ENCODE measurements around the gene OSER1.

Gene OSER1

DNA sequence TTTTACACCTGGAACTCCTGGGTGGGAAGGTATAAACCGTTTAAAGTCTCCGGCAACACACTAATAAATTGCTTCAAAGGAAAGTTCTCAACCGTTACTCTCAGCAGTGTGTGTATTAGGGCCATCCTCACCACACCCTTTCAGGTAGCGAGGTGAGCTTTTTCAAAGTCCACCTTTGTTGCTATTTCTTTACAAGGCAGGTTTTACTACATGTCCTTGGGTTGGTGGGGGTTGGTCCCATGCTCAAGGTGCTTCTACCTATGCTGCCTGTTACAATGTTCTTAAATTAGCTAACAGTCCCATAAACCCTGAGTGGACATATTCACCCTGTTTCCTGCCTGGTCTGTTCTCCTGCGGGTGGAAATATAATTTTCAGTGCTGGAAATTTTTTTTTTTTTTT lies 13.2 kb upstream of the OSER1 start:
- no peak for DNase-seq

DNA sequence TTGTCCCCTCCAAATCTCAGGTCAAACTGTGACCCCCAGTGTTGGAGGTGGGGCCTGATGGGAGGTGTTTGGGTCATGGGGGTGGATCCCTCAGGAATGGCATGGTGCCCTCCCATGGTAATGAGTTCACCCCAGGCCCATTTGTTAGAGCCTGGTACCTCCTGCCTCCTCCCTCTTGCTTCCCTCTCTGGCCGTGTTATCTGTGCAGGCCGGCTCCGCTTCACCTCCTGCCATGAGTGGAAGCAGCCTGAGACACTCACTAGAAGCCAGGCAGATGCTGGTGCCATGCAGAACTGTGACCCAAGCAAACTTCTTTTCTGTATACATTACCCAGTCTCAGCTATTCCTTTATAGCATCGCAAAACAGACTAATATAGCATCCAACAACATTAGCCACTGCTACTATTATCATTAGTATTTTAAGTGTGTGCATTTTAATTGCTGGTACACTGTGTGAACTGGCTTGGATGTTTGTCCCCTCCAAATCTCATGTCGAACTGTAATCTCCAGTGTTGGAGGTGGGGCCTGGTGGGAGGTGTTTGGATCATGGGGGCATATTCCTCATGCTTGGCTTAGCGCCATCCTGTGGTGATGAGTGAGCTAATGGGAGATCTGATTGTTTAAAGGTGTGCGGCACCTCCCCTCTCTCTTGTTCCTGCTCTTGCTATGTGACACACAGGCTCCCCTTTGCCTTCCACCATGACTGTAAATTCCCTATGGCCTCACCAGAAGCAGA lies 12.2 kb upstream of the OSER1 start:
- DNase-seq, result no peak

DNA sequence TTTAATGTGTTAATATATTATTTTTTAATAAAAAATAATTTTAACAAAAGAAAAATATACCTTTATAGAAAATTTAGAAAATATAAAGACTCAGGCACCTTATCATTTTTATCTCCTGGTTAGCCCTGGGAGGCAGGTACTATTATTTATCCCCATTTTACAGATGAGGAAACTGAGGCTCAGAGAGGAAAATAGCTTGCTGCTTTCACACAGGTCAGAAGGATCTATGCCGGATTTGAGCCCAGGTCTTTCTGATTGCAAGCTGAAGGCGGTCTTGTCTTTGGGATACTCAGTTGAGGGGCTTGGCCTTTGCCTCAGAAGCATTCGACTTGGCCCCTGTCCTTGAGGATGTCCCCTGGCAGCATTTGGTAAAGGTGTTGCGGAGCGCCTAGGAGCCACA lies 11.5 kb upstream of the OSER1 start:
- no peak for DNase-seq

DNA sequence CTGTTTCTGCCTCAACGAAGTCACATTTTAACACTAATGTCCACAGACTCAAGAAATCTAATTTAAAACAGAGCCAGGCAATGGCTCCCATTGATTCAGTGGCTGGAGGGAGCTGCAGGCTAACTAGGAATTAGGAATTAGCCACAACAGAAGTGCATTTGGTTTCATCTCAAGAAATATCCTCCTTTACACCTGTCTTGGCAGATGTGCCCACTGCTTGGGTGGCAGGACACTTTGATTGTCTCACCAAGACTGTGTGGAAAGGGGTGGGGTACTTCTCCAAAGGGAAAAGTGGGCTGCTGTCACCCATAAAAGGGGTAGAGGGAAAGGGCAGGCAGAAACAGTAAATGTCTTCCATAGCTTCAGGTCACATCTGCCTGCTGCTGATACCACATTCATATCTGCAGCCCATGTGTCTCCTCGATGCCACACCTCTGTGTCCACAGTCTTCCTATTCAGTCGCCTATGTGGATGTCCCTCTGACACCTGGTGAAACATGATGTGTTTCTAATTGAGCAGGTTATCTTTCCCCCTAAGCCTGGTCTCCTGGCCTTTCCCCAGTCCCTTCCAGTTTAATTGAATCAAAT lies 10.9 kb upstream of the OSER1 start:
- no peak for DNase-seq

DNA sequence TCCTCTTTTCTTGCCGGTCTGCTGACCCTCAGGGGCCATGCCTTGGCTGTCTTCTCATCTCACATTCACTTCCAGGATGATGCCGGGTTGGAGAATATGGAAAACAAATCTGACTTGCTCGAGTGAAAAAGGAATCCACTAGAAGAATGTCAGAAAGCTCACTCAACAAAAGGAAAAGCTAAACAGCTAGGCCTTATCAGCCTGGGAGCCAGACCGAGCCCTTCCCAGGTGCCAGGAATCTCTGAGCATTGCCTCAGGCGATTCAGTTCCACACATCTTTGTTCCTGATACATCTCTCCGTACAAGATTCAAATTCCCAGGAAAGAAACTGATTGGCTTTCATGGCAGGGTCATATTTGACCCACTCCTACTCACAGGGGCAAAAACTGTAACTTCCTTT lies 9.2 kb upstream of the OSER1 start:
- DNase-seq, result no peak

DNA sequence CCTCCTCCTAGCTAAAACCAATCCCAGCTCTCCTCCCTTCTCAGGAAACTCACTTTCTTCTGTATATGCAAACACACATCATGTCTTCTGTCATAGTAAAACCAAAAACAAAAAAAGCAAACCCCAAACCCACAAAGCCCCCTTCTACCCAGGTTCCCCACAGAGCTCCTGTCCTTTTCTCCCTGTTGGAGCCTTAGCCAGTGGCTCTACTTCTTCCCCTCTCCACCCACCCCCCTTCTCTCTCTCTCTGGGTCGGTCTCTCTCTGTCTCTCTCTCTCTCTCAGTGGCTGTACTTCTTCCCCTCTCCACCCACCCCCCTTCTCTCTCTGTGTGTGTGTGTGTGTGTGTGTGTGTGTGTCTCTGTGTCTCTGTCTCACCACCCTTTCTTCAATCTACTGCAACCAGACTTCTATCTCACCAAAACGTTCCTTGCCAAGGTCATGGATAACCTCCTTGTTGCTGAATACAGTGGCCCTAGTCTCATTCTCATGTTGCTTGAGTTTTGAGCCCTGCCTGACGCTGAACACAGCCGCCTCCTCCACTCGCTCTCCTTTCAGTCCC lies 8.7 kb upstream of the OSER1 start:
- DNase-seq, result no peak

DNA sequence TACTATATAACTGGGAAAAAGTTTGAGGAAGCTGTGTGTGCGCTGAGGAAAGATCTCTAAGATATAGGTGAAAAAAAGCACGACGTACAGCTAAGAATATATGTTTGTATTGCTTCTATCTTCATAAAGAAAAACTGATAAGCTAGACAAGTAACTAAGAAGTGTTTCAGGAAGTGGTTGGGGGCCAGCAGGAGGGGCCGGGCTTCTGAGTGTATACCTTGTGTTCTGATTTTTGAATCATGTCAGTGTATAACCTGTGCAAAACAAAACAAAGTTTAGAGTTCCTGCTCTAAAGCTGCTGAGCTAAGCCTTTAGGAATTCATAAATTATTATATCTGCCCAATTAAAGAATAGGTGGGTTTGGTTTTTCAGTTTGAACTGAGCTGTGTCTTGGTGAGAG lies 7.9 kb upstream of the OSER1 start:
- DNase-seq, result no peak

DNA sequence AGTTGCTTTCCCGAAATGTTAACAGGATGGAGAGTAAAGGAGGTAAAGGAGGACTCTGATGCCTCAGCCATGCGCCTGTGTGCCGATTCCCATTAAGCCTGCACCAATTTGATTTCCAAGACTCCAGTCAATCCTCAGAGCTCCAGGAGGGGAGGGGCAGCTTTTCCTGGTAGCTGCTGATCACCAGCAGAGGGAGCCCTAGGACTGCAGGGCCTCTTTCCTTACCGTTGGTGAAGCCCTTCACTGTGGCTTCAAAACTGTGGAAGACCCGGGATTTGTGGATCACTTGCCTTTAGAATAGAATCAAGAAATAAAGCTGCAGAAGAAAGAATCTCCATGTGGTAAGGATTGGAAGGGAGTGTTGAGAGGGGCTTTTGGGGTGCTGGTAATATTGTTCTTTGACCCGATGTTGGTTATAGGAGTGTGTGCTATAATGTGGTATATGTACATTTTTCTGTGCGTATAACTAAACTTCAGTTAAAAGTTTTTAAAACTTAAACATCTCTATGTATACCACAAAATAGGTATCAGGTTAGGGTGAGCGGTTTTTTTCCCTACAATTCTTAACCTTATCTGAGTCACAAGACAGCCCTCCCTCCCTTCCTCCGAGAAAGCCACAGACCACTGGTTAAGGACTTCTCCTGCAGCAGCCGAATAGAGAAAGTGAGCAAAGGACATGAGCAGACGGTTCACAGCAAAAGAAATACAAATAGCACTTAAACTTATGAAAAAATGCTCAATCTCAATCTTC lies 6.9 kb upstream of the OSER1 start:
- DNase-seq, result peak; percentile 36

DNA sequence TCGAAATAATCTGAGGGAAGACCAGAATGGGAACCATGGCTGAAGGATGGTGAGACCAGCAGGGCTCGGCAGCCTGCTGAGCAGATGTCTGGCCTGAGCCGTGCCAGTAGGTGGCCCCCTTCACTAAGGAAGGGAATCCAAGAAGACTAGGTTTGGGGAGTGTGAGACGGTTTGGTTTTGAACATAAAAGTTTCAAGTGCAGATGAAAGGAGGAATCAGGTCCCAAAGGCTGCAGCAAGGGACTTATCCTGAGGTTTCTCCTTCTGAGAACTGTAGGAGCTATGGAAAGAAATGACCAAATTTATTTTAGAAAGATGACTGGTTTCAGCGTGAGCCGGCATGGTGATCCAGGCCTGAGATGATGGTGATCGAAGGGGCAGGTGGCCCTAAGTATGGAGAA lies 4.6 kb upstream of the OSER1 start:
- DNase-seq, result peak; percentile 81

DNA sequence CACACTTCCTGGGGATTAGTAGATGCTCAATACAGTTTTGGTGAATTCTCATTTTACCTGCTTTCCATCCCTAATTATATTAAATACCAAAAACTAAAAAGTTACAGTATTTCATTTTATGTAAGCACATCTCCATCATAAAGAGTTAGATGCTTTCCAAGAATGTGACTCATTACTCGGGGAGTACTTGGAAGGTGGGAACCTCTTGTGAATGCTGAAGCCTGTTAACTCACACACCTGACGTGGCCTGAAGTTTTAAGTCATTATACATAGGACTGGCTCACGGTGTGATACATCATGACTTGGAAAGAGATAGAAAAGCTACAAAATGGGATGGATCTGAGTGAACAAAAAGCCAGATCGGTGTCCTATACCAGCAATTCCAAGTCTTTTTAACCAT lies 2.2 kb upstream of the OSER1 start:
- no peak for DNase-seq

DNA sequence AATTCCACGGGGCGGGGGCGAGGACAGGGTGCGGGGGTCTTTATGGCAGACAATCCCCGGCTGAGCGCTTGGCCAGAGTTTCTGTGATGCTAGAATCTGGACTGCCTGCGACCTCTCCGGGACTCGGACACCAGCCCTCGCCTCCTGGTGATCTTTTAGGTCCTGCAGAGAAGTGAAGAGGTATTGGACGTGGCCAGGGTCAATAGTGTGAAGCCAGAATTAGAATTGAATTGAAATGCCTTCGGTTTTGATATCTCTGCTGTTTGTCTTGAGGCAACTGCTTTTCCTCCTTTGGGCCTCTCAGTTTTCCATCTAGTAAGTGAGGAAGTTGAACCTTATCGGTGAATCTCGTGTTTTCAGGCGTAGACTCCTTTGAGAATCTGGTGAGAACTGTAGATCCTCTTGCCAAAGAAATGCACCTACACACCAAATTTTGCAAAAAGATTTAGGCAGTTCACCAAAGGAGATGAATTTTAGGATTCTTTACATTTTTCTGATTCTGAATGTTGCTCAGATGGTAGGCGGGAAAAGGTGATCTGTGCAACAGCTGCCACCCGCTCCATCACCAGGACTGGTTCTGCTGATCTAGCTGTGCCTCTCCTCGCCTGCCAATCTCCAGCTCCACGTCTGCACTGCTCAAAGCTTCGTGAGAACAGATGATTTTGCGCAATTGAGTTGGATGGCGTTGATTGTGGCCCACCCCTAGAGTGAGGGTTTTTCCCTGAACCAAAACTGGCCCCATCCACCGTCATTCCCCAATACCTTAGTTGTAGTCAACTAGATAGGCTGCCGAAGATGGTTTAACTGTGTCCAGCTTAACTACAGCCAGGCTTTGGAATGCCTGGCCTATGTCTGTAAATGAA lies 837 bp upstream of the OSER1 start:
- DNase-seq, result no peak

DNA sequence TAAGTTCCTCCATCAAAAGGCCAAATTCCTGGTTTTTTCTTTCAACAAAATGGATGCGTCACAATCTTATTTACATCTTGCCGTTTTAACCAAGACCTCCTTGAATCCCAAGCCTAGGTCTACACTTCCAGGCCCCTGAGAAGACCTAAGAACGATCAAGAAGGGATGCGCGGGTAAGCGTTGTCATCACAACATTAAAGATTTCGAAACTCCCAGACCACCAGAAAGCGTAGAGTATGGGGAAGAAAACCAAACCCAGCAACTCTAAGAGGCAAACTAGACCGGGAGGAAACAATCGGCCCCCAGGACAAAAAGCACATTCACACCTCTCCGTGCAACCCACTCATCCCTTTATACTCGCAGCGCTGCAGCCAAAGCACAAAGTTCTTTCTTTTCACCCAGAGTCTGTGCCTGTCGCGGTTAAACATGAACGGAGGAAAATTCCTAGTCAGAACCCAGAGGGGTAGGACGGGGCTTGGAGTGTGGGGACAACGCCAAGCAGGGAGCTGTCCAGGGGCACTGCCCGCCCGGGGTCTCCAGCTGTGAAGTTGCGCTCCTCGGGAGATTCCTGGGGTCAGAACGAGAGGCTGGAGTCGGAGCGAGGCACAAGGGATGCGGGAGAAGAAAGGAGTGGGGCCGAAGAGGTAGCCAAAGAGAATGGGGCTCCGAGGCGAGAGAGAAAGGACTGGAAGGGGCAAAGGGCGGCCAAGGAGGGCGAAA lies 725 bp downstream of the OSER1 start:
- no peak for DNase-seq

DNA sequence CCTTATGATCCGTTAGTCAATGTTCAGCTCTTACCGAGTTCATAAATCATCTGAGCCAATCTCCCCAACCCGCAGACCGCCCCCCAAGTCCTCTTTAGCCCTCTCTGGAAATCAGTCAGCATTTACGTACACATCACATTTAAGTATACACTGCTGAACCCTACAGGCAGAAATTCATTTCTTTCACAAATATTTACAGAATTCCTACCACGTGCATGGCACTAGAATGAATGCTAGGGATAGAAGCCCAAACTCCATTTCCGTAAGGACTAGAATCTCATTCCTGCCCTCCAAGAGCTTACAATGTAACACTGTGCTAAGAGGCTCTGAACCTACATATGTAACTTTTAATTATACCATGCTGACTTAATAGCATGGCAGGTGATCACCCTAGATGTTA lies 1.8 kb downstream of the OSER1 start:
- no peak for DNase-seq

DNA sequence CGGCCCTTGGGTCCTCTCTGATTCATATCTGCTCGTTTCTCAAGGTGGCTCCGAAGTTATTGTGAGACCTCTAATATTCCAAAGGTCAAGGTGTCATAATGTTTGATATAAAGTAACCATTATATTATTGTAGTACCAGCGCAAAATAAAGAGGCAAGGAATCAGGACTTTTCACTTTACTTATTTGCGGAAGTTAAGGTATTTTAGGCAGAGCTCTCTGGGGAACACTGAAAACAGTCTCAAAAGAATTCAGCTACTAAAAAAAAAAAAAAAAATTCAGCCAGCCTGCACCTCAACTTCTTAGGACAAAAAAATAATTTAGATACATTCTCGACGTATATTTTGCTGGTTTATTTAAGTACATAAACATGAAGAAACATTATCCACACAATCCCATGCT lies 2.4 kb downstream of the OSER1 start:
- DNase-seq, result no peak

DNA sequence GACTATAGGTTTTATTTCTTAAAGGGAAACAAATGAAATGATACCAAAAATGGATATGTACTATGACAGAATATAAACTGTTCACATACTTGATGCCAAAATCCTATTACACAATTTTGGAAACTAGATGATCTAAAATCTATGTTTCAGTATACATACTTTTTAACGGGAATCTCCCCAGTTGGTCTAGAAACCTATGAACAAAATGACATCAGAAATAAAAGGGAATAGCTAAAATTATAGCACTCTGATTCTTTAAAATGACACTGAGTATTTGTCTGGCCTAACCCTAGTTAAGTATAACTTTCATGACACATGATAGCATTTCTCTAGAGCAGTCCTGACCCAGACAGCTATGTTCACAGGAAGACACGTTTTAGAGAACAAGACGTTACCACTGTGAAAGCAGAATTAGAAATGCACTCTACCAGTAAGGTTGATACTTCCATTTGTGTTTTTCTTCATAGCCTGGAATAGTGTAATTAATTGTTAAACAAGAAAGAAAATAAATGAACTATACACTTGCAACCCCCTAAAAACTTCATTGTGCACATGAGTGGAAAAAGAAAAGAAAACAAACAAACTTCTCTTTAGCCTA lies 3.3 kb downstream of the OSER1 start:
- no peak for DNase-seq

DNA sequence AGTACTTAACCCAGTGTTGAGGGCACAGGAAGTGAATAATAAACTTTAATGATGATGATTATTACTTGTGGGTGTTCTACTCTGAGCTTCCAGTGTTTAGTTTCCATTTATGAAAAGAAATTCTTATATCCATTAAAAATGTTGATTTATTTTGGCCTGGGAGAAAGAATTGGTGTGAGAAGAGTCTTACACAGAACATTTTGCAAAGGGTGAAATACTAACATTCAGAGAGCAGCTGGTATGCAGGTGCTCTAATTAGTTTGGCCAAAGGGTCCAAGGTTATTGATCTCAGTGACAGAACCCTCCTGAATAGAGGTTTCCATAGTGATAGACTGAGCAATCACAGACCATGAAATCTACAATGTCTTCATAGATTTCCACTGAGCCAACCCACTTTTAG lies 4.4 kb downstream of the OSER1 start:
- DNase-seq, result no peak

DNA sequence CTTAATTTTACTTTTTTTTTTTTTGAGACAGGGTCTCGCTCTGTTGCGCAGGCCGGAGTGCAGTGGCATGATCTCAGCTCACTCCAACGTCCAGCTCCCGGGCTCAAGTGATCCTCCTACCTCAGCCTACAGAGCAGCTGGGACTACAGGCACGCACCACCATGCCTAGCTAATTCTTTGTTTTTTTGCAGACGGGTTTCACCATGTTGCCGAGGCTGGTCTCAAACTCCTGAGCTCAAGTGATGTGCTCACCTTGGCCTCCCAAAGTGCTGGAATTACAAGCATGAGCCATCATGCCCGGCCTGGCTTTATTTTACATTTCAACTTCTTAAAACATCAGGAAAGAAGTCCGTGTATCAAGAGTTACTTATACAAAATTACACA lies 5.7 kb downstream of the OSER1 start:
- DNase-seq, result no peak

DNA sequence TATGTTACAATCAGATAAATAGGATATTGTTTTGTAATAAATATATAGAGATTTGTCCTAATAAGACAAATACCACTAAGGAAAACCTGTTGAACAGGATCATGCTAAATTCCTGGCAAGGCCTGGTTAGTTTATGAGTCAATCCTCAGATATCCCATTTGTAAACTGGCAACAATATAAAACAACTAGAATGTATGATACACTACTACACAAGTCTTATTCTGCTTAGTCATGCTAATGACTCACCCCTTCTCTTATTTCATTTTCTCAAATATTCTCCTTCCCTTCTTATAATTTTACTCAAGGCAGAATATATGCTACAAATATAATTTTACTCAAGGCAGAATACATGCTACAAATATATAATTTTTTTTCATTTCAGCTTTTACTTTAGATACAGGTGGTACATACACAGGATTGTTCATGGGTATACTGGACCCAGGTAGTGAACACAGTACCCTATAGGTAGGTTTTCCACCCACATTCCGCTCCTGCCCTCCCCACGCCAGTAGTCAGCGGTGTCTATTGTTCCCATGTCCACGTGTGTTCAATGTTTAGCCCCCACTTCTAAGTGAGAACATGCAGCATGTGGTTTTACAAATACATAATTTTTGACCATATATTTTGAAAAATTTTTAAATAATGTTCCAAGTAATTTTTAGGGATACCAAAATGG lies 6.3 kb downstream of the OSER1 start:
- no peak for DNase-seq

DNA sequence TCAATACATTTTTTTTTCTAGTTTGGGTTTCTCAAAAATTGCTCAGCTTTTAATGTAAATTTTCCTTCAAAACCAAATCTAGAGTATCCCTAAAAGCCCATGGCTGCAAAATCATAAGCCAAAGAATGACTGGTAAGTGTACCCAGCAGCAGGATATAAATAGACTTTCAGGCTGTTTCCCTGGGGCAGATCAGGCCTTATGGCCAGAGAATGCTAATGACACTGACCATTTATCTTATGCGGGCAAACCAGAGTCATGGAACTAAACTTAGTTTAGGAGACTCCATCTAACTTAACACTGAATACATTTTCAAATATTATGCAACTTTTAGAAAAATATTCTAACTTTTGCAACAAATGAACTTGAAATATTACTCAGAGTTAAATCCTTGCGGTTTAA lies 7.4 kb downstream of the OSER1 start:
- DNase-seq, result no peak

DNA sequence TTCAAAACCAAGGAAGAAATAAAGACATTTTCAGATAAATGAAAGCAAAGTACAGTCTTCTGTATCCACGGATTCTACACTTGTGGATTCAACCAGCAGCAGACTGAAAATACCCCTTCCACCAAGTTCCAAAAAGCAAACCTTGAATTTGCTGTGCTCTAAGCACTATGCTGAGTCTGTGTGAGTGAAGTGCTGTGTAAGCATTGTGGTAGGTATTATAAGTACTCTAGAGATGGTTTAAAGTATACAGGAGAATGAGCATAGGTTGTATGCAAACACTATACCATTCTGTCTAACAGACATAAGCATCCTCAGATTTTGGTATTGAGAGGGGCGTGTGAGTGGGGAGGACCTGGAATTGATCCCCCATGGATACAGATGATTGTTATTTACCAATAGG lies 9.6 kb downstream of the OSER1 start:
- DNase-seq, result no peak

DNA sequence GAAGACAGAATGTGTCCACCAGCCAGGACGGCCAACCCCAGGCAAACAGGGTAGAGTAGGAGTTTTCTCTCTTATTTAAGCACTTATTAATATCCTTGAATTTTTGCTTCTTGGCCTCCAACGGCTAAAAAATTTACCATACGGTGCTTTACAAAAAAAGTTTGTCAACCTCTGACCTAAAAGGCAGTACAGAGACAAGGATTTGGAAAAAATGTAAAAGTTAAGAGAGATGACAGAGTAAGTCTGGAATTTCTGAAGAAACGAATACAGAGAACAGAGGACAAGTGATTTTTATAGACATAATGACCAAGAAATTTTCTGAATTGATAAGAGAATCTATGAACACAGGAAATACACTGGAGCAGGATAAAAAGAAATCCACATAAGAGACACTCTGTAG lies 10.2 kb downstream of the OSER1 start:
- no peak for DNase-seq
